GM19023 (cell line): ENCODE results near the gene WFDC10A.
"Not testable (repeated sequence)": the region's sequence is repeated elsewhere in the genome, so short reads cannot be mapped to it uniquely, and the experiment has no call there.

ENCODE experiments used
- ATAC-seq: cut with Tn5 transposase; IDR thresholded peaks from one replicate; pipeline ENCODE4 v1.9.1; 2021; ENCODE audit warnings: mild to moderate bottlenecking, moderate library complexity; ENCODE audit not compliant: unreplicated experiment

Gene WFDC10A

DNA sequence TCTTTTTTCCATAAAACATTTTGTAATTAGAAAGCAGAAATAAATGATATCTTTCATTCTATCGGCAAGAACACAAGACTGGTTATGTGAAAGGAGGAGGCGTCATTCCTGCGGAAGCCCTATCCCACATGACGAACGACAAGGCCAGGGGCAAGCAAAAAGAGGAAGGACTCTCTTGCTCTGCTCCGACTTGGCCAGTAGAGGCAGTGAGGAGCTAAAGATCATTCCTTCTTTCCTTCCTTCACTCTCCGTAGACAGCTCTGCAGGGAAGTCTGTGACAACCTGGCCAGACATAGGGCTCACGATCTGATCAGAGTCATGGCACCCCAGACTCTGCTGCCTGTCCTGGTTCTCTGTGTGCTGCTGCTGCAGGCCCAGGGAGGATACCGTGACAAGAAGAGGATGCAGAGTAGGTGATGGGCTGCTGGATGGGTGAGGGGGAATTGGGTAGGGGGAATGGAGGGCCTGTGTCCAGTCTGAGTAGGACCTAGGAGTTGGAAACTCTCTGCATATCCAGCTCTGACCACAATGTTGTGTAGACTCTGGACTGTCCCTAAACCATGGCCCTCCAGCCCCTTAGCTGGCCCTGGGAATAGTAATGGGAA lies at the start of gene WFDC10A:
WFDC10A (plus strand) TSS at position 244 of the 605 bp plus-strand sequence; CDS start at position 319, 75 bp downstream.
- no peak for ATAC-seq

DNA sequence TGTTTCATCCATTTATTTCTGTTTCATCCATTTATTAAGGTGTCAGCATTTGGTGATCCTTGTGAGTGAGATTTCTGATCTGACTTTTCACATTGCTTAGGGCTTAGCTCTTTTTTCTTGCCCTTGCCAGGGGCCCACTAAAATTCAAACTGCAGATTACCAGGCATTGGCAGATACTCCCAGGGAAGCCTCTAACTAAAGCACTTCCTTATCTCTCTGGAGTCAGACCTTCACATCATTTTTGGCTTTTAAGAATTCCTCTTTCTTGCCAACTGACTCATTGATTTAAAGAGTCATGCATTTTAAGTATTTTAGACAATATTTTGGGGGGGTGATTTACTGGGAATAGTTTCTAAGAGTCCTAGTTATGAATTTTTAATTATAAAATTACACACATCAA lies 47.8 kb upstream of the WFDC10A start:
- ATAC-seq, result no peak

DNA sequence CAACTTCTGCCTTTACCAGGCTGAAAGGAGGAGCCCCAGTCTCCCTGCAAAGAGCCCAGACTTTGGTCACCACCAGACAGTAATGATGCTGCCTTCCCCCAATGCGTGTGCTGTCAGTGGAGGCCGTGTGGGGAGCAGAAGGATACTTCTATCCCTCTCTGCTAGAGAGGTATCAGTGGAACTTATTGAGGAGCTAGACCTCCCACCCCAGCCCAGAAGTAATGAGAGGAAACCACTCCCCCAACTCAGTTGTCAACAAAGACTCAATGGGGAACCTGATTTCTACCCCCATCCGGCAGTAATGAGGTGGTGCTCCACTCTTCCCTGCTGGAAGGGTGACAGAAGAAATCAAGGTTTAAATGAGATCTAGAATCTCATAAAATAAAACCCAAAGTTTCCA lies 46.0 kb upstream of the WFDC10A start:
- ATAC-seq, result no peak

DNA sequence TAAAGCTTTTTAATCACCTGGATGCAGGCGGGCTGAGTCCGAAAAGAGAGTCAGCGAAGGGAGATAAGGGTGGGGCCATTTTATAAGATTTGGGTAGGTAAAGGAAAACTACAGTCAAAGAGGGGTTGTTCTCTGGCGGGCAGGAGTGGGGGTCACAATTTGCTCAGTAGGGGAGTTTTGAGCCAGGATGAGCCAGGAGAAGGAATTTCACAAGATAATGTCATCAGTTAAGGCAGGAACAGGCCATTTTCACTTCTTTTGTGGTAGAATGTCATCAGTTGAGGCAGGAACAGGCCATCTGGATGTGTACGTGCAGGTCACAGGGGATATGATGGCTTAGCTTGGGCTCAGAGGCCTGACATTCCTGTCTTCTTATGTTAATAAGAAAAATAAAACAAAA lies 45.2 kb upstream of the WFDC10A start:
- not testable (repeated sequence) for ATAC-seq

DNA sequence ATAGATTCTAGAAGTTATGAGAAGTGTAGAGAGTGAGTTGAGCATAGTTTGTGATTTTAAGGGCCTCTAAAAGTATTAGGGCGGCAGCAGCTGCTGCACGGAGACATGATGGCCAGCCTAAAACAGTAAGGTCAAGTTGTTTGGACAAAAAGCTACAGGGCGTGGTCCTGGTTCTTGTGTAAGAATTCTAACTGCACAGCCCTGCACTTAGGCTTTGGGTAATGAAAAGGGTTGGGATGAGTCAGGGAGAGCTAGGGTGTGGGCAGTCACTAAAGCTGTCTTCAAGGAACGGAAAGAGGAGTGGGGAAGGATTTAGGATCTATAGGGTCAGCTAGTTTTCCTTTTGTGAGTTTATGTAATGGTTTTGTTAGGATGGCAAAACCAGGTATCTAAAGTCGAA lies 43.6 kb upstream of the WFDC10A start:
- not testable (repeated sequence) for ATAC-seq

DNA sequence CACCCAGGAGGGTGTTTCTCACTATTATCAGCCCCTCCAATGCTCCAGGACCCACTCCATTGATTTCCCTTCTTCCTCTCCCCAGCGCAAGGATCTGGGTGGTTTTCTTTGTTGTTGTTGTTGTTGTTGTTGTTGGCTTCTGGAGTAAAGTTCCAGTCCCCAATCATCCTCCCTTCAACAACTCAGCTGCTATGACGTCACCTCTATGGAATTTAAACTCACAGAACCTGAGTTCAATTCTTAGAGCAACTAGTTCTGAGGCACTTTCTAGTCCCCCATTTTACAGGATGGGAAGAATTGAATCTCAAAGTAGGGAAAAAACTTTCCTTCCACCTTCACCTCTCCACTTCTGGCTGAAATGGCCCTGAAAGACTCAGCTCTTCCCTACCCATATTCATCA lies 40.7 kb upstream of the WFDC10A start:
- no peak for ATAC-seq

DNA sequence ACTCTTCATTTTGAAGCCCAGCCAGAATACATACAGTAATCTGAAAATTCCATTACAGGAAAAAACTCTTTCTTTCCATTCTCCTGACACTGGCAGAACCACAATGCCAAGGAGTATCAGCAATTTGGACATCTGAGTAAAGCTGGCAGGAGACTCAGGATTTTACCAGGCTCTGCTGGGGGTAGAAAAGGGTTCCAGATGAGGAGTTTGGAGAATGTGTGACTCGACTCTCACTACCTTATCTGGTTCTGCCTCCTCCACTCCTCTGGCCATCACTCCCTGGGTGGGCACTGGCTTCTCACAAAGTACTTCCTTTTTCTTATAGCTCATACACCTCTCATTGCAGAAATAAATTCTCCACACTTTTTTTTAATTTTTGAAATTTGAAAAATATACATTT lies 39.8 kb upstream of the WFDC10A start:
- no peak for ATAC-seq

DNA sequence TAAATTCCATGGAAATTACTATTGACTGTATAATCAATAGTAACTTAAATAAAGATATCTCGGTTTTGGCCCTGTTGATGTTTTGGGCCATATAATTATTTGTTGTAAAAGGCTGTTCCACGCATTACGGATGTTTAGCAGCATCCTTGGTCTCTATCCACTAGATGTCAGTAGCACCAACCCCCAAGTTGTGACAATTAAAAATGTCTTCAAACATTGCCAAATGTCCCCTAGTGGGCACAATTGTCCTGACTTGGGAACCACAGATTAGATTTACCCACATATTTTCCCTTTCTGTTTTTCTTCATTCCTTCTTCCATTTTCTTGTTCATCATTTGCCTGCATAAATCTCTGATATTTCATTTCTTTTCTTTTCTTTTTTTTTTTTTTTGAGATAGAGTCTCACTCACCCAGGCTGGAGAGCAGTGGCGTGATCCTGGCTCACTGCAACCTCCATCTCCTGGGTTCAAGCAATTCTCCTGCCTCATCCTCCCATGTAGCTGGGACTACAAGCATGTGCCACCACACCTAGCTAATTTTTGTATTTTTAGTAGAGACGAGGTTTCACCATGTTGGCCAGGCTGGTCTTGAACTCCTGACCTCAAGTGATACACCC lies 36.9 kb upstream of the WFDC10A start:
- no peak for ATAC-seq

DNA sequence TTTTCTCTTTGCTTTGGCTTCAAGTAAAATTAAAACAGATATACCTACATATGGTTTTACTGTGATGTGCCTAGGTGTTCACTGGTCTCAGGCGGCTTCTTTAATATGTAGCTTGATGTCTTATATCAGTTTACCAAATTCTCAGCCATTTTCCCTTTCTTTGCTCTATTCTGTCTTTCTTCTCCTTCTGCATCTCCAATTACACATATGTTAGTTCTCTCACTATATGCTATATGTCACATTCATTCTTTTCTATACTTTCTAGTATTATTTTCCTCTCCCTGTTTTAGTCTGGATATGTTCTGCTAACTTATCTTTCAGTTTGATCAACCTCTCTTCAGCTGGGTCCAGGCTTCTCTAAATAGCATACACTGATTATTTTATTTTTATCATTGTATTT lies 36.0 kb upstream of the WFDC10A start:
- no peak for ATAC-seq

DNA sequence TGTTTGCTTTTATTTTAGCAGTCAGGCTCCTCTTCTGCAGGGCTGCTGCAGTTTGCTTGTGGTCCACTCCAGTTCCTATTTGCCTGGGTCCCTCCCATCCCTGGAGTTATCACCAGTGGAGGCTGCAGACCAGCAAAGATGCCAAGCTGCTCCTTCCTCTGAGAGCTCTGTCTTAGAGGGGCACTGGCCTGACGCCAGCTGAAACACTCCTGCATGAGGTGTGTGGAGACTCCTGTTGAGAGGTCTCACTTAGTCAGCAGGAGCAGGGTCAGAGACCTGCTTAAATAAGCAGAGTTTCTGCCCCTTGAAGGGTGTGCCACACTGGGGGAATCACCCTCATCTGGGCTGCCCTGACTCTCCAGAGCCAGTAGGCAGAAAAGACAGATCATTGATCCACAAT lies 34.3 kb upstream of the WFDC10A start:
- no peak for ATAC-seq

DNA sequence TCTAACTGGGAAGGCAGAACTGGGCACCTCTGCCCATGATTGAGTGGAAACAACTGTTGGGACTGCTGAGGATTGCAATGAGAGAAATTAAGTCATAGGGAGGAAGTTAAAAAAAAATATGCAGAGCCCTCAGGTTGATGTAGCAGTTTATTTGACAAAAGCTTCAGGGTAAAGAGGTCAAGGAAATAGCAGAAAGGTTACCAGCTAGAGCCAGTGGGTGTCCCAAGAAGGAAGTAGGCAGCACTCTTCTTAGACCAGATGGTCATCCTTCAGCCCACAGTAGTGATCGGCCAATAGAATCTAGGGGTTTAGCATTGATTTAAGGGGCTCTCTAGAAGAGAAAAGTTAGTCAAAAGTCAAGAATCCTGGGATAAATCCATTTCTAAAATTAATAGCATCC lies 21.7 kb upstream of the WFDC10A start:
- ATAC-seq, result no peak

DNA sequence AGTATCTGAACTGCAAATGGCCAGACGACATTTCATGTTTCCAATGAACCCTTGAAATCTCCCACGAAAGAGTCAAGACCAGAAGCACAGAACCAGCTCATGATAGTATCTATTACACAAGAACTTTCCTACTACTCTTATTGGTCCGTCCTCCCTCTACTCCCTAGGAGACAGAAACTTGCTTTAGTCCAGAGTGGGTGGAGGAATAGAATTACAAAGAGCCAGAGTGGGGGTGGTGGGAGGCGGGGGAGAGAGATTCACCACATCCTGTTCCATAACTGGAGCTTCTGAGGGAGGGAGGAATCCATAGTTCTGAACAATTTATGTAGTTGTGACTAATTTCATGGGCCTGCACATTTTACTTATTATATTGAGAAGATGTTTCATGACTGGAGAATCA lies 18.5 kb upstream of the WFDC10A start:
- no peak for ATAC-seq

DNA sequence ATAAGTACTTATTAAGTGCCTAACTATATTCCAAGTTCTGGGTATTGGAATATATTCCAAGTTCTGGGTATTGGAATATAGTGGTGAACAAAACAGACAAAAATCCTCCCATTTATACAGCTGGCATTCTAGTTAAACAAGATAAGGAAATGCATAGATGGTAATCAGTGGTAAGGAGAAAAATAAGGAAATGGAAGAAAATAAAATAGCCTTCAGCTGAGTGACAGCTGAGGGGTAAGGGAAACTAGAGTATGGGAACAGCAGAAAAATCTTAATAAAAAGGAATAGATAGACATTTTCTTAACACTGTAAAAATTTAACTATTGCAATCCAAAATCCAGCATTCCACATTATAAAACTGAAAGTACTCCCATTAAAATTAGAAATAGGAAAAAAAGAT lies 17.2 kb upstream of the WFDC10A start:
- no peak for ATAC-seq

DNA sequence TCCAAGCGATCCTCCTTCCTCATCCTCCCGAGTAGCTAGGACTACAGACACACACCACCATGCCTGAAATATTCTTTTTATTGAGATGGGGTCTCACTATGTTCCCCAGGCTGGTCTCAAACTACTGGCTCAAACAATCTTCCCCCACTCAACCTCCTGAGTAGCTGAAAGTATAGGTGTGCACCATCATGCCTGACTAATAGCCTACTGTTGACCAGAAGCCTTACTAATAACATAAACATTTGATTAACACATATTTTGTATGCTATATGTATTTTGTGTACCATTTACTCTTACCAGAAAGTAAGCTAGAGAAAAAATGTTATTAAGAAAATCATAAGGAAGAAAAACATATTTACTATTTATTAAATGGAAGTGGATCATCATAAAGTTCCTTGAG lies 11.9 kb upstream of the WFDC10A start:
- ATAC-seq, result no peak

DNA sequence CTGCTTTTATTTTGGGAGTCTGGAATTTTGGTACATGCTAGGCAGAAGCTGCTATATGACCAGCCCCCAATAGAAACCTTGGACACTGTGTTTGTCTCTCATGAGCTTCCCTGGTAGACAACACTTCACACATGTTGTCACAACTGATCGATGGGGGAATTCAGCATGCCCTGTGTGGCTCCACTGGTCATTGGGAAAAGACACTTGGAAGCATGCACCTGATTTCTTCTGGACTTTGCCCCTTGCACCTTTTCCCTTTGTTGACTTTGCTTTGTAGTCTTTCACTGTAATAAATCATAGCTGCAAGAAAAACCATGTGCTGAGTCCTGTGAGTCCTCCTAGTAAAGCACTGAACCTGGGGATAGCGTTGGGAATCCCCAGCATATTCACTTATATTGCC lies 7.9 kb upstream of the WFDC10A start:
- no peak for ATAC-seq

DNA sequence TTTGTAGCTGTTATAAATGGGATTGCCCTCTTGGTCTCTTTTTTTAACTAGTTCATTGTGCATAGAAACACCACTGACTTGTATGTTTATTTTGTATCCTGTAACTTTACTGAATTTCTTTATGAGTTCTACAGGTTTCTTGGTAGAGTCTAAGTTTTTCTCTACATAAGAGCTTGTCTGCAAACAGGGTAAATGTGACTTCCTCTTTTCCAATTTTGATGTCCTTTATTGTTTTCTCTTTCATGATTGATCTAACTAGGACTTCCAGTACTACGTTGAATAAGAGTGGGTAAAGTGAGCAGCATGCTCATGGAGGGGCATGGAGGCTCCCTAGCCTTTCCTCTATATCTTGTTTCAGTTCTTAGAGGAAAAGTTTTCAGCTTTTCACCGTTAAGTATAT lies 3.0 kb upstream of the WFDC10A start:
- ATAC-seq, result no peak

DNA sequence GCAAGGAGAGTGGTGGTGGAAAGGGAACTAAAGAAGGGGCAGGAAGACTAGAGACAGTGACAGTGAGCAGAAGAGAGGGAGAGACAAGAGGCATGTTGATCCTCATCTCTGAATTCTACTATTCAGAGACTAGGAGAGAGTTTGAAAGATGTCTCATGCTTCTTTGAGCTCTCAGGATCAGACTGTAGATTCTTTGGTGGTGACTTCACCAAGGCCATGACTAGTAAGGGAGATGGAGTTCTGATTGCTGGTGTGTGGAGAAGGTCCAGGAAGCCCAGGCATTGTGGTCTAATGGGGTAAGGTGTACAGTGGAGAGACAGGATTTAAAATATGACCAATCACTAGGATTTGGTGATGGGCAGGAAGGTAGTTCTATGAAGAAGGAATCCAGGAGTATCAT lies 832 bp downstream of the WFDC10A start:
- no peak for ATAC-seq

DNA sequence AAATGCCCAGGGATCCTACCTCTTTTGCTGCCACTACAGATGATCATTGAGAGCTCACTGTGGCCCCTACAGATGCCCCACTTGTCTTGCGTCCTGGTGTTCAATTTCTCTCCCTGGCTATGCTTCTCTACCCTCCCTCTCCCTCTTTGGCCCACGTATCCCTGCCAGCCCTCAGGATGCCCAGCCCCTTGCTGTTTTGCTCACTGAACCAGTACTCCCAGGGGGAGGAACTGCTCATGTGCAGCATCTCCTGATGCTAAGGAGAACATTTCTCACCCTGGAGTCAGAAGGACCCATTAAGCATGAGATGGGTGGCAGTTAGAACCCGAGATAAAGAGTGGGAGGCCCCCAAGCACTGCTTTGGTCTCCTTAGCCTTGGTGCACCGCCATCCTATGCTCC lies 1.6 kb downstream of the WFDC10A start, which contains the start of gene WFDC9:
WFDC9 (minus strand) TSS at position 101 of the 400 bp plus-strand sequence. CDS start 21,103 bp downstream, outside the sequence.
- ATAC-seq, result no peak

DNA sequence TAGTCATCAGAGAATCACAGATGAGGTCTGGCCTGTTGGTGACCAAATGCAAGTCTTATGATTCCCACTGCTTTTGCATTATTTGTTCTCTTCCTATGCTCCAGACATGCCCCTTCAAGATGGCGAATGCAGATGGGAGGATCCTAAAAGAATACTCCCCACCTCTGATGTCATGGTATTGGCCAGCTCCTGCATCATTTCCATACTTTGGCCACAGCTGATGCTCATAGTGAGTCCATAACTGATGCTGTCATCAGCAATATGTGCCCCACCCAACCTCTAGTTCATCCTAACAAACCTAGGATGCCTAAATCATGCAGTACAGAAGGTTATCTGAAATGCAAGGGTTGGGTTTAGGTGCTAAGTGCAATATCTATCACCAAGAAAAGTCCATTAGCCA lies 7.0 kb downstream of the WFDC10A start:
- ATAC-seq, result no peak

DNA sequence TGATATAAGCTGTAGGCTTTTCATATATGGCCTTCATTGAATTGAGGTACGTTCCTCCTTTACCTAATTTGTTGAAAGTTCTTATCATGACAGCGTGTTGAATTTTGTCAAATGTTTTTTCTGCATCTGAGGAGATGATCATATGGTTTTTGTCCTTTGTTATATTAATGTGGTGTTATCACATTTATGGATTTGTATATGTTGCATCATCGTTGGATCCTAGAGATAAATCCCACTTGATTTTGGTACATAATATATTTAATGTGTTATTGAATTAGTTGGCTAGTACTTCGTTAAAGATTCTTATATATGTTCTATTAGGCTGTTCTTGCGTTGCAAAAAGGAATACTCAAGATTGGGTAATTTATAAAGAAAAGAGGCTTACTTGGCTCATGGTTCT lies 10.1 kb downstream of the WFDC10A start:
- ATAC-seq, result no peak

DNA sequence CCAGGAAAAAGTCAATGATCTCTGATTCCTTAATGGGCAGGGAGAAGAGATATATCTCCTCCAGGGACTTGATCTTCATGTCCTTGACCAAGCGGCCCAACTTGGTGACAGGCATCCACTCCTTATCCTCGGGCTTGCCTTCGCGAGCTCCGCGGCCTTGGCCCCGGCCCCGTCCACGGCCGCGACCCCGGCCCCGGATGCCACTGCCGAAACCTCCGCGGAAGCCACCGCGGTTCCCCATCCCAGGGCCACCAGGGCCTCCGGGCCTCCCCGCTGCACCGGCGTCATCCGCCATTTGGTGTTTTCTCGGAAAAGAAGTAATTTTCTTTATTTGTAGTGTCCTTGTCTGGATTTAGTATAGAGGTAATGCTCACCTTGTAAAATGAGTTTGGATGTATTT lies 11.5 kb downstream of the WFDC10A start:
- not testable (repeated sequence) for ATAC-seq

DNA sequence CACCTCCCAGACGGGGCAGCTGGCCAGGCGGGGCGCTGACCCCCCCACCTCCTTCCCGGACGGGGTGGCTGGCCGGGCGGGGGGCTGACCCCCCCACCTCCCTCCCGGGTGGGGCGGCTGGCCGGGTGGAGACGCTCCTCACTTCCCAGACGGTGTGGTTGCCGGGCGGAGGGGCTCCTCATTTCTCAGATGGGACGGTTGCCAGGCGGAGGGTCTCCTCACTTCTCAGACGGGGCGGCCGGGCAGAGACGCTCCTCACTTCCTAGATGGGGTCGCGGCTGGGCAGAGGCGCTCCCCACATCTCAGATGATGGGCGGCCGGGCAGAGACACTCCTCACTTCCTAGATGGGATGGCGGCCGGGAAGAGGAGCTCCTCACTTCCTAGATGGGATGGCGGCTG lies 16.3 kb downstream of the WFDC10A start:
- not testable (repeated sequence) for ATAC-seq

DNA sequence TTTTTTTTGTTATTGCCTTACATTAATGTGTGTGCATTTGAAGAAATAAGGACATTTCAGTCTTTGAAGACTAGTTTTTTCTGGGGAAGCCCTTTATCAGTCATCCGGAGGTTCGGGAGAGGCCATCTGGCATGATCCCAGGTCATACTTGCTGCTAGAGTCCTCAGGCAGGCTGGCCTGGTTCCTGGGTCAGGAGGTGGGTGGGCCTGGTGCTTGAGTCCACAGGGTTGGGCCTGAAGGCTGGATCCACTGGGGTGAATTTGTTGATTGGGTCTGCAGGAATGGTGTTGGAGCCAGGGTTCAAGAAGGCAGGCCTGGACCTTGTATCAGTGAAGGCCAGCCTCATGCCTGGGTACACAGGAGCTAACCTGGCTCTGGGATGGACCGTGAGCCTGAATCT lies 17.3 kb downstream of the WFDC10A start:
- ATAC-seq, result no peak
